Measurements from ENCODE around the gene SARNP. TPM values are rescaled to one million over a fixed set of nuclear protein-coding genes. Genes with fewer than 3 reads are reported as not detected.
"Not testable (repeated sequence)": the region's sequence is repeated elsewhere in the genome, so short reads cannot be mapped to it uniquely, and the experiment has no call there.

The SARNP gene
- total and polyA plus RNA-seq, 8 donors, result 16.1 to 200 (median 87.1) TPM

DNA sequence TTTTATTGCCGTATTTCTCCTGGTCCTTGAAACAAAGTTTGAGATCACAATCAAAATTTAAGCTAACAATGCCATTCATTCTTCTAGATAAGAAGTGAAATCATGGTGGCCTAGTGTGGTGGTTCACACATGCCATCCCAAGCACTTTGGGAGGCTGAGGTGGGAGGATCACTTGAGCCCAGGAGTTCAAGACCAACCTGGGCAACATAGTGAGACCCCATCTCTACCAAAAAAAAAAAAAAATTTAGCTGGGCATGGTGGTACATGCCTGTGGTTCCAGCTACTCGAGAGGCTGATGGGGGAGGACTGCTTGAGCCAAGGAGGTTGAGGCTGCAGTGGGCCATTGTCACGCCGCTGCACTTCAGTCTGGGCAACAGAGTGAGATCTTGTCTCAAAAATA is 50.4 kb downstream of the SARNP start:
- no peak for DNase-seq
- H3K36me3 ChIP-seq, result peaks cover 12 to 87% (median 76%) of the 10 kb centered on the region in 4 donors
- H3K4me3 ChIP-seq, result no peak overlapping the region
- 91 to 93% (median 91%) methylated on average over 4 of the region's 4 CpGs for WGBS, 5 donors
- H3K4me1 ChIP-seq, result no peaks in the 10 kb centered on the region
- H3K27me3 ChIP-seq, result no peaks in the 10 kb centered on the region
- TF ChIP-seq POLR2A (IDR thresholded peaks at IDR 0.05) (no peak), EP300 (IDR thresholded peaks at IDR 0.05) (no peak), POLR2AphosphoS5 (IDR thresholded peaks at IDR 0.05) (no peak)
- TF ChIP-seq, protein P1, sequence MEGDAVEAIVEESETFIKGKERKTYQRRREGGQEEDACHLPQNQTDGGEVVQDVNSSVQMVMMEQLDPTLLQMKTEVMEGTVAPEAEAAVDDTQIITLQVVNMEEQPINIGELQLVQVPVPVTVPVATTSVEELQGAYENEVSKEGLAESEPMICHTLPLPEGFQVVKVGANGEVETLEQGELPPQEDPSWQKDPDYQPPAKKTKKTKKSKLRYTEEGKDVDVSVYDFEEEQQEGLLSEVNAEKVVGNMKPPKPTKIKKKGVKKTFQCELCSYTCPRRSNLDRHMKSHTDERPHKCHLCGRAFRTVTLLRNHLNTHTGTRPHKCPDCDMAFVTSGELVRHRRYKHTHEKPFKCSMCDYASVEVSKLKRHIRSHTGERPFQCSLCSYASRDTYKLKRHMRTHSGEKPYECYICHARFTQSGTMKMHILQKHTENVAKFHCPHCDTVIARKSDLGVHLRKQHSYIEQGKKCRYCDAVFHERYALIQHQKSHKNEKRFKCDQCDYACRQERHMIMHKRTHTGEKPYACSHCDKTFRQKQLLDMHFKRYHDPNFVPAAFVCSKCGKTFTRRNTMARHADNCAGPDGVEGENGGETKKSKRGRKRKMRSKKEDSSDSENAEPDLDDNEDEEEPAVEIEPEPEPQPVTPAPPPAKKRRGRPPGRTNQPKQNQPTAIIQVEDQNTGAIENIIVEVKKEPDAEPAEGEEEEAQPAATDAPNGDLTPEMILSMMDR (IDR thresholded peaks at IDR 0.05), result no peak
- no peaks in the 10 kb centered on the region for H3K9me3 ChIP-seq
- no peak overlapping the region for H3K27ac ChIP-seq
- intact Hi-C loops (cut with DNase I; ENCODE audit: low total_unique reads), result no loop called here

DNA sequence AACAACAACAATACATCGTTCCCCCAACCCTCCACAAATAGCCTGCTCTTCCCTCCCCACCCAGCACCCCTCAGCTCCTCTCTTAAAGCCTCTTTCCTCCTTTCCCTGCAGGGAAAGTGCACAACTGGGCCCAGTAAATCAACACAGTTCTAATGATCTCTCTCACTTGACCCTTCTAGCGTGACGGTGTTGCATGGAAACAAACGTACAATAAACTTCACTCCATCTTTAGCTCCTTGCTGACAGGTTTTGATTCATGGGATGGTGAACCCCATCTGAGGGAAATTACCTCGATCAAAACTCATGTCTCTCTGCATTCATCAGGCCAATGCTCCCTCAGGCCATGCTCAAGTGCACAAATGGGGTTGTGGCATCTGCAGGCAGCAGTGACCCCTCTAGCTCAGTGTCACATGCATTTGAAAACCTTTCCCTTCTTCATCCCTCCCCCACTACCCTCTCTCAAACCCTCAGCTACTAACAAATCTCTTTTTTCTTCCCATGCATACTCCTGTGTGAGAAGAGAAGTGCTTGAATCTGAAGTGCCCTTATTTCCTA is 51.7 kb downstream of the SARNP start:
- WGBS, 5 donors, result 64 to 84% (median 84%) methylated on average over 5 of the region's 5 CpGs
- no peak overlapping the region for H3K27ac ChIP-seq
- H3K9me3 ChIP-seq, result no peaks in the 10 kb centered on the region
- H3K27me3 ChIP-seq, result no peaks in the 10 kb centered on the region
- no peak for TF ChIP-seq POLR2AphosphoS5 (IDR thresholded peaks at IDR 0.05)
- TF ChIP-seq EP300 (IDR thresholded peaks at IDR 0.05), result no peak
- TF ChIP-seq, protein P1 (IDR thresholded peaks at IDR 0.05), result no peak
- TF ChIP-seq POLR2A (IDR thresholded peaks at IDR 0.05), result no peak
- H3K4me3 ChIP-seq, result no peak overlapping the region
- peaks cover 5 to 86% (median 70%) of the 10 kb centered on the region in 4 donors for H3K36me3 ChIP-seq
- intact Hi-C loops (cut with DNase I; ENCODE audit: low total_unique reads), result no loop called here
- DNase-seq, result no peak
- H3K4me1 ChIP-seq, result no peaks in the 10 kb centered on the region

DNA sequence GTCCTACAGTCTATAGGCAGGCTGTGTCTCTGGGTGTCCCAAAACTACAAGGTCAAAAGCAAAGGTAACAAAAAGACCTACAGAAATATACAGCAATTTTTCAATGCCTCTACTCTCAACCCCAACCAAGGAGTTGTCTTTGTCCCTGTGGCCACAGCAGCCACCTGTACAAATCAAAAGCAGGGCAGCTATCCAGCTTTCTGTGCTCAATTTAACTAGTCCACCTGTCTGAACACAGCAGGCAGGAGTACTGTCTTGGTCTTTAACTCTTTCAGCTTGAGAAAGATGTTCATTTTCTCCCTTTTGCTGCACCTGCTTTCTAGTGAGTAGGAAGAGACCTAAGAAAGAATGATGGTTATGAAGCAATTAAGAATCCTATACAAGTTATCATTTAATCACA is 54.9 kb downstream of the SARNP start:
- intact Hi-C loops (cut with DNase I; ENCODE audit: low total_unique reads), result no loop called here
- no peak for TF ChIP-seq POLR2AphosphoS5 (IDR thresholded peaks at IDR 0.05)
- no peak for TF ChIP-seq POLR2A (IDR thresholded peaks at IDR 0.05)
- TF ChIP-seq, protein P1 (IDR thresholded peaks at IDR 0.05), result no peak
- no peak for TF ChIP-seq EP300 (IDR thresholded peaks at IDR 0.05)
- H3K9me3 ChIP-seq, result no peaks in the 10 kb centered on the region

DNA sequence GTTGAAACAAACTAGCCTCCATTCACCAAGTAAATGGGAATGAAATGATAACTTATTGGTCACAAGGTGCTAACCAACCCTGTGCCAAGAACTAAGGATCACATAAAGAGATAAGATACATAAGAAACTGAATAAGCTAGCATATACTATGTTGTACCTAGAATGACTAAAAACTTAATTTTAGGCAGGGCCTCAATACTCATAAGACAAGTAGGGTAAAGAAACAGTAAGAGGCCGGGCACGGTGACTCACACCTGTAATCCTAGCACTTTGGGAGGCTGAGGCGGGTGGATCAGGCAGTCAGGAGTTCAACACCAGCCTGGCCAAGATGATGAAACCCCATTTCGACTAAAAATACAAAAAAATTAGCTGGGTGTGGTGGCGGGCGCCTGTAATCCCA is 56.9 kb downstream of the SARNP start:
- no peaks in the 10 kb centered on the region for H3K4me1 ChIP-seq
- no peak overlapping the region for H3K4me3 ChIP-seq
- peaks cover 33 to 92% (median 83%) of the 10 kb centered on the region in 4 donors for H3K36me3 ChIP-seq
- TF ChIP-seq POLR2AphosphoS5 (IDR thresholded peaks at IDR 0.05), result no peak
- no peak for TF ChIP-seq EP300 (IDR thresholded peaks at IDR 0.05)
- TF ChIP-seq POLR2A (IDR thresholded peaks at IDR 0.05), result no peak
- TF ChIP-seq, protein P1 (IDR thresholded peaks at IDR 0.05), result no peak
- 87 to 95% (median 93%) methylated on average over 6 of the region's 6 CpGs for WGBS, 5 donors
- H3K27me3 ChIP-seq, result no peaks in the 10 kb centered on the region
- no peak for DNase-seq
- intact Hi-C loops (cut with DNase I; ENCODE audit: low total_unique reads), result no loop called here
- no peaks in the 10 kb centered on the region for H3K9me3 ChIP-seq
- no peak overlapping the region for H3K27ac ChIP-seq

More for the DNA sequence above, 54.9 kb downstream of the SARNP start:
- no peak for DNase-seq
- no peaks in the 10 kb centered on the region for H3K4me1 ChIP-seq
- no peaks in the 10 kb centered on the region for H3K27me3 ChIP-seq
- no peak overlapping the region for H3K4me3 ChIP-seq
- H3K36me3 ChIP-seq, result peaks cover 18 to 87% (median 80%) of the 10 kb centered on the region in 4 donors
- H3K27ac ChIP-seq, result no peak overlapping the region

DNA sequence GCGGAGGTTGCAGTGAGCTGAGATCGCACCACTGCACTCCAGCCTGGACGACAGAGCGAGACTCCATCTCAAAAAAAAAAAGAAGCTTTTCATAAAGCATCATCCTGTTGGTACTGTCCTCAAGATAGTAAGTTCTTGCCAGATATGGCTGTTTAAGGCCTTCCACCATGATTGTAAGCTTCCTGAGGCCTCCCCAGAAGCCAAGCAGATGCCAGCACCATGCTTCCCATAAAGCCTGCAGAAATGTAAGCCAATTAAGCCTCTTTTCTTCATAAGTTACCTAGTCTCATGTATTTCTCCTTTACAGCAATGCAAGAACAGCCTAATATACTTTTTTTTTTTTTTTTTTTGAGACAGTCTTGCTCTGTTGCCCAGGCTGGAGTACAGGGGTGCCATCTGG is 58.9 kb downstream of the SARNP start:
- 95 to 100% (median 99%) methylated on average over 4 of the region's 4 CpGs for WGBS, 5 donors

More for the DNA sequence above, 58.9 kb downstream of the SARNP start:
- H3K9me3 ChIP-seq; H3K4me1 ChIP-seq; intact Hi-C loops (cut with DNase I; ENCODE audit: low total_unique reads); H3K4me3 ChIP-seq; H3K27ac ChIP-seq; H3K27me3 ChIP-seq; DNase-seq: not testable (repeated sequence)
- H3K36me3 ChIP-seq, result peaks cover 33 to 99% (median 94%) of the 10 kb centered on the region in 4 donors

All from stomach (tissue), 9 donors.